Duodenal mucosa (tissue), 2 donors: ENCODE data around the gene TSPYL6.
"Not testable (repeated sequence)": the region's sequence is repeated elsewhere in the genome, so short reads cannot be mapped to it uniquely, and the experiment has no call there.

Experiments
- H3K27ac ChIP-seq: one replicate; pipeline ENCODE4 v1.7.0; 2013; ENCODE audit warnings: low read depth, low read length
- H3K27me3 ChIP-seq, 2 donors: one replicate each; pipeline ENCODE4 v1.7.0; 2013; ENCODE audit warnings: low read length in 2 of 2, control low read depth in 1 of 2; ENCODE audit not compliant: insufficient read depth in 2 of 2, control insufficient read depth in 1 of 2
- H3K36me3 ChIP-seq, 2 donors: one replicate each; pipeline ENCODE4 v1.7.0; 2013; ENCODE audit warnings: low read length in 2 of 2, control low read depth in 1 of 2; ENCODE audit not compliant: insufficient read depth in 2 of 2, control insufficient read depth in 1 of 2
- H3K4me1 ChIP-seq, 2 donors: one replicate each; pipeline ENCODE4 v1.7.0; 2013; ENCODE audit warnings: low read length in 2 of 2, control low read depth in 1 of 2; ENCODE audit not compliant: insufficient read depth in 2 of 2, control insufficient read depth in 1 of 2
- H3K4me3 ChIP-seq, 2 donors: one replicate each; pipeline ENCODE4 v1.7.0; 2013; ENCODE audit warnings: low read length in 2 of 2, low read depth in 1 of 2
- H3K9ac ChIP-seq, 2 donors: one replicate each; pipeline ENCODE4 v1.7.0; 2013; ENCODE audit warnings: low read length in 2 of 2, low read depth in 1 of 2
- H3K9me3 ChIP-seq, 2 donors: one replicate each; pipeline ENCODE4 v1.7.0; 2013; ENCODE audit warnings: low read length in 2 of 2, control low read depth in 1 of 2; ENCODE audit not compliant: control insufficient read depth in 1 of 2

Gene TSPYL6

GRCh38 chr2:54279385-54279784 lies 23.4 kb upstream of the TSPYL6 start:
- Histone ChIP-seq H3K9me3 (no peaks in the 10 kb centered on the region), H3K27ac (no peak overlapping the region), H3K36me3 (no peaks in the 10 kb centered on the region), H3K27me3 (no peaks in the 10 kb centered on the region), H3K4me3 (no peak overlapping the region), H3K4me1 (no peaks in the 10 kb centered on the region), H3K9ac (no peak overlapping the region)

GRCh38 chr2:54275541-54275940 lies 19.5 kb upstream of the TSPYL6 start:
- H3K27ac ChIP-seq, result no peak overlapping the region
- H3K36me3 ChIP-seq, result no peaks in the 10 kb centered on the region
- H3K9ac ChIP-seq, result no peak overlapping the region
- no peaks in the 10 kb centered on the region for H3K27me3 ChIP-seq
- no peak overlapping the region for H3K4me3 ChIP-seq
- H3K9me3 ChIP-seq, result no peaks in the 10 kb centered on the region
- H3K4me1 ChIP-seq, result peaks cover 0 to 3% of the 10 kb centered on the region in 2 donors

GRCh38 chr2:54274781-54275242 lies 18.8 kb upstream of the TSPYL6 start:
- H3K9ac ChIP-seq, result no peak overlapping the region

GRCh38 chr2:54271843-54272627 lies 16.0 kb upstream of the TSPYL6 start:
- Histone ChIP-seq H3K4me3 (no peak overlapping the region), H3K9ac (no peak overlapping the region), H3K9me3 (no peaks in the 10 kb centered on the region), H3K4me1 (peaks cover 0 to 3% of the 10 kb centered on the region in 2 donors), H3K27me3 (no peaks in the 10 kb centered on the region), H3K36me3 (no peaks in the 10 kb centered on the region), H3K27ac (no peak overlapping the region)

More at GRCh38 chr2:54274781-54275242, 18.8 kb upstream of the TSPYL6 start:
- Histone ChIP-seq H3K9me3 (no peaks in the 10 kb centered on the region), H3K27me3 (no peaks in the 10 kb centered on the region), H3K4me1 (peaks cover 0 to 3% of the 10 kb centered on the region in 2 donors), H3K27ac (no peak overlapping the region), H3K36me3 (no peaks in the 10 kb centered on the region), H3K4me3 (no peak overlapping the region)

GRCh38 chr2:54271189-54271588 lies 15.2 kb upstream of the TSPYL6 start:
- no peak overlapping the region for H3K9ac ChIP-seq
- H3K27ac ChIP-seq, result no peak overlapping the region
- H3K27me3 ChIP-seq, result no peaks in the 10 kb centered on the region
- no peak overlapping the region for H3K4me3 ChIP-seq
- peaks cover 0 to 3% of the 10 kb centered on the region in 2 donors for H3K4me1 ChIP-seq
- H3K9me3 ChIP-seq, result no peaks in the 10 kb centered on the region
- no peaks in the 10 kb centered on the region for H3K36me3 ChIP-seq

GRCh38 chr2:54267577-54267976 lies 11.5 kb upstream of the TSPYL6 start:
- H3K4me1 ChIP-seq, result peaks cover 0 to 3% of the 10 kb centered on the region in 2 donors
- no peaks in the 10 kb centered on the region for H3K9me3 ChIP-seq
- no peak overlapping the region for H3K9ac ChIP-seq
- no peaks in the 10 kb centered on the region for H3K27me3 ChIP-seq
- H3K27ac ChIP-seq, result no peak overlapping the region
- H3K4me3 ChIP-seq, result no peak overlapping the region
- H3K36me3 ChIP-seq, result no peaks in the 10 kb centered on the region

- H3K9ac ChIP-seq, H3K27ac ChIP-seq, H3K4me3 ChIP-seq, H3K9me3 ChIP-seq, H3K27me3 ChIP-seq, H3K36me3 ChIP-seq, H3K4me1 ChIP-seq: not testable (repeated sequence)
Measured at GRCh38 chr2:54265081-54265480, 9.1 kb upstream of the TSPYL6 start.

- Histone ChIP-seq H3K27me3 (no peaks in the 10 kb centered on the region), H3K9ac (no peak overlapping the region), H3K27ac (no peak overlapping the region), H3K9me3 (no peaks in the 10 kb centered on the region), H3K36me3 (no peaks in the 10 kb centered on the region), H3K4me1 (peaks cover 0 to 5% of the 10 kb centered on the region in 2 donors), H3K4me3 (no peak overlapping the region)
Measured at GRCh38 chr2:54262015-54262765, 6.2 kb upstream of the TSPYL6 start.

GRCh38 chr2:54261537-54261936 lies 5.5 kb upstream of the TSPYL6 start:
- peaks cover 0 to 5% of the 10 kb centered on the region in 2 donors for H3K4me1 ChIP-seq
- no peaks in the 10 kb centered on the region for H3K9me3 ChIP-seq
- no peak overlapping the region for H3K9ac ChIP-seq
- H3K36me3 ChIP-seq, result no peaks in the 10 kb centered on the region
- no peak overlapping the region for H3K27ac ChIP-seq
- H3K4me3 ChIP-seq, result no peak overlapping the region
- no peaks in the 10 kb centered on the region for H3K27me3 ChIP-seq

- H3K9ac ChIP-seq, result no peak overlapping the region
- H3K27ac ChIP-seq, result no peak overlapping the region
- no peaks in the 10 kb centered on the region for H3K27me3 ChIP-seq
- H3K4me1 ChIP-seq, result peaks cover 0 to 5% of the 10 kb centered on the region in 2 donors
- H3K36me3 ChIP-seq, result no peaks in the 10 kb centered on the region
- H3K9me3 ChIP-seq, result no peaks in the 10 kb centered on the region
- H3K4me3 ChIP-seq, result no peak overlapping the region
Measured at GRCh38 chr2:54260241-54260595, 4.2 kb upstream of the TSPYL6 start.
